Activated naive CD4-positive, alpha-beta T cell treated with anti-CD3 and anti-CD28 coated beads, Interleukin-2, amount 50 U/mL, for 16 hours (primary cell): ENCODE measurements around the gene RPL31.

ENCODE experiments used
- DNase-seq: peaks from one replicate; pipeline ENCODE4 v3.0.0-alpha.2; 2020

RPL31 gene

DNA sequence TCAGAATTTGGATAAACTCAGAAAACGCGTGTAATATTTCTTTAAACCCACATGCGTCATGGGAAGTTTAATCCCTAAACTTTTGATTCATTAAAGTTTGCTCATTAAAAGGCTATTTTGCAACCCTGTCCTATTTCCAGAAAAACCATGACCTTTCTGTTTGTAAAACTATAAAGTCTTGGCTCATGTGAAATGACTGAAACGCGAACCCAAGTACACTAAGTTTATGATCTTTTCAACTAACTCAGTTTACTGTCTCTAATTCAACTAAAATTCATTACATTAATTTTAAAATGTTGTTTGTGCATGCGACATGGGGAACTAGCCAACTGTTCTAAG is 3.9 kb upstream of the RPL31 start:
- no peak for DNase-seq

DNA sequence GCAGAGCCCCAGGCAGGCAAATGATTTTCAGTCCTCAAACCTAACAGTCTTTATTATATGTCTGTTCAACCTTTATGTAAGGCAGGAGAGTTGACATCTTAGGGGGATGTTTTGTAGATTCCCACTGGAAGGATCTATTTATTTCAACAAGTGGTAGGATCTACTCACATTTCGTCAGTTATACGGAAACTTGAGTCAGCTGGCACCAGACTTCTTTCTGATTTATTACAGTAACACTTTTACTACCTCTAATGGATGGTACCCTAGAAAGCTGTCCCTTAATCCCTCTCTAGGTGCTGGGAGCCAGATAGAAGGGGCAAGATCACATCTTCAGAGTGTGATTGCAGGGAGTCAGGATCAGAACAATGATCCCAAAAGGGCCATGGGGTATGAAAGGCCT is 2.1 kb upstream of the RPL31 start:
- DNase-seq: no peak

DNA sequence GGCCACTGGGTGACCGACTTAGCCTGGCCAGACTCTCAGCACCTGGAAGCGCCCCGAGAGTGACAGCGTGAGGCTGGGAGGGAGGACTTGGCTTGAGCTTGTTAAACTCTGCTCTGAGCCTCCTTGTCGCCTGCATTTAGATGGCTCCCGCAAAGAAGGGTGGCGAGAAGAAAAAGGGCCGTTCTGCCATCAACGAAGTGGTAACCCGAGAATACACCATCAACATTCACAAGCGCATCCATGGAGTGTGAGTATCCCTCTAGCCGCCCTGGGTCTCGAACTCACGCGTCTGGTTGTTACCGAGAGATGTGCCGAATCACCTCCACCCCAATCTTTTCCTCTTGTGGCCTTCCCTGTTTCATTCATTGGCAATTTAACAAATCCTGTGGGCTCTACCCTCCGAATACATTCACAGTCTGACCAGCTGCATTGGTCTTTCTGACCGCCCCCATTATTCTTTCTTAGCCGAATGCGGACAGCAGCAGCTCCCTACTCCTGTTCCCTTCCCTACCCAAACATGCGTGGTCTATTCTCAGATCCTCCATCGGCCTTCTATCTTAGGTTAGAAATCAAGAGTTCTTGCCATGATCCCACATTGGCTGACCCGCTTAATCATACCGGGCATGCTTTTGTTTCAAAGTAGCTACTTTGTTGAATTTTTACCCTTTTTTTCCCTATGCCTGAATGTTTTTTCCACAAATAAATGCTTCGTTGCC is 631 bp downstream of the RPL31 start:
- no peak for DNase-seq

DNA sequence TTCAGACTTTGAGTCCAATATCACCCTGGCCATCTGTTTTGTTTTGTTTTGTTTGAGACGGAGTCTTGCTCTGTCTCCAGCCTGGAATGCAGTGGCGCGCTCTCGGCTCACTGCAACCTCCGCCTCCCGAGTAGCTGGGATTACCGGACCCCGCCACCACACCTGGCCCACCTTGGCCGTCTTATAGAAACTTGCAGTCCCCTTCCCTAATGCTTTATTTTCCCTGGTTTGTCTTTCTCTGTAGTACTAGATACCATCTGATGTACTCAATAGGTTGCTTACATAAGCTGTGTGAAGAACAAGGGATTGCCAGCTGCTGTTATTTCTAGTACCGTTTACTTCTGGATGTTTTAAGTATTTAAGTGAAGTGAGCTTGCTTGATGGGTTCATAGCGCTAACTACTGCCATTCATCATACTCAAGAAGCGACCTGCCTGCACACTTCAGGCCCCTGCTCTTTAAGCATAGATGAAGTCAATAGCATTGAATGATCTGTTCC is 1.2 kb downstream of the RPL31 start:
- DNase-seq: no peak

DNA sequence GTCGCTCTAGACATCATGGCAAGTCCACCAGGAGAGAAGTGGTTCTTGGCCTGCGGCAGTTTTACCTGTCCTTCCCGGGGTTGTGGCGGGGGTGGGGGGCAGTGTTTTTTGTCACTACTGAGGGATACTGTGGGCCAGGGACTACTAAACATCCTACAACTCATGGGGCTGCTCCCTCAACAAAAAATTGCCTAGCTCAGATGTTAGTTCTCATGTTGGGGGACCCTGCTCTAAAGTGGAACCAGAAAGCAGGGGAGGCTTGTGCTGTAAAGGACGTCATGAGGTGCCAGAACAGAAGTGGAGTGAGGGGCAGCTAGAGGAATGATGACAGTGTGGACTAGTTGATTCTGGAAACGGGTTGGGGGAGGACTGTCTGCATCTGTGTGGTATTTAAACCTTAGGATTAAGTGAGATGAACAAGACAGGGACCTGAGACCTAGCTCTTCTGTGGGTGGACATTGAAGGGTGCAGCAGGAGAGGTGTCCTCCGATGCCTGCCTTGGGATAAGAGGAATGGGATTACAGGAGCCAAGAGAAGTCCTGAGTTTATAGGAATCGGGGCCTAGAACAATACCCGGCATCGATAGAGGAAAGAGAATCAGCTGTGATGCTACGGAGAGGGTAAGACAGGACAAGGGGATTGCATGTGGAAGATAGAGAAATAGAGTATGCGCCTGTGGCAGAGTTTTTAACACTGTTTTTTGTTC is 2.7 kb downstream of the RPL31 start:
- no peak for DNase-seq

DNA sequence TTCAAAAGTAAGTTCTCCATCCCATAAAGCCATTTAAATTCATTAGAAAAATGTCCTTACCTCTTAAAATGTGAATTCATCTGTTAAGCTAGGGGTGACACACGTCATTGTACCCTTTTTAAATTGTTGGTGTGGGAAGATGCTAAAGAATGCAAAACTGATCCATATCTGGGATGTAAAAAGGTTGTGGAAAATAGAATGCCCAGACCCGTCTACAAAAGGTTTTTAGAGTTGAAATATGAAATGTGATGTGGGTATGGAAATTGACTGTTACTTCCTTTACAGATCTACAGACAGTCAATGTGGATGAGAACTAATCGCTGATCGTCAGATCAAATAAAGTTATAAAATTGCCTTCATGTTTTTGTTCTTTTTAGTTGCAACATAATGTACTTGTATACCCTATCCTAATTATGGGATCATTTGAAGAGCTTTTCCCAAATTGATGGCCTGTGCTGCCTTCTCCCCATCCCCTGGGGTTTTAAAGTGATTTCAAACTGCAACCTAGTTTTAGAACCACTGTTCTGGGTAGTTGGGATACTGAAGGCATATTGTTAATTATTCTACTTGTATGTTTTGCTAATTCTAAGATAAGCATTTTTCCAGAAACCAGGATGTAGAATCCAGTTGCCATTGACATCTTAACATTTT is 4.1 kb downstream of the RPL31 start:
- DNase-seq: no peak

DNA sequence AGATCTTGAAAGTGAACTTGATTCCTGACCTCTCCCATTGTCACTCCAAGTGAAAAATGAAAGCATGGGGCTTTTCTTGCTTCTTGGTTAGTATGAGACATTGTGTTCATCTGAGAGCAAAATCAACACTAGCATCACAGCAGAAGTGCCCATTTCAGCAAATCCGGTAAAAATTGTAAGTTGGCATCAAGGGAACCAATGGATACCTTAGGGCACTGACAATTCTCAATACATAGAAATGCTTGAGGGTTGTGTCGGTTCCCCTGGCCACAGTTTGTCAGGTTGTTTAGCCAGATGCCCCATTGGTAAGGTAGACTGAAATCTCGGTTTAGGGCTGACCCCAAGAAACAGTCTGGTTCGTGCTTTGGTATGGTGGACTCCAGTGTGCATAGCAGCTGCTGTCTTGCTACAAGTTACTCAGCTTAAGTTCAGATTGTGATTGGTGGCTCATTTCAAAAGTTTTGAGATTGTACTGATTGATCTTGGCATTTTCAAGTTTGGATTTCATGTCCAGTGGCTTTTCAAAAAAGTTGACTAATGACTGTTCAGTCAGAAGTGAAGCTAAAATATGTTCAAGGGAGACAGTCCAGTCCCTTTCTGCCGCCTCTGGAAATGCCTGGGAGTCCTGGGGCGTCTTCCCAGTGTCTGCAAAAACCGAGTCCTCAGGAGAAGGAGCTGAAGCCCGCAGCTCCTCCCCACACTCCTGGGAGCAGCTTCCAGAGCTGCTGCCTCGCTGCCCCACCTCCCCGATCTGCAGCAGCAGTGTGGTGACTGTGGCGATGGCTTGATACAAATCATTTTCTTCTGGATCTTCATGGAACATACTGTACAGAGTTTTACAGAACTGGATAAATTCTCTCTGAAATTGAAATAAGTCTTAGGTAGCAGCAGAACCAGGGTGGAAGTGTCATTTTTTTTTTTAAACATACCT is 5.6 kb downstream of the RPL31 start:
- no peak for DNase-seq

DNA sequence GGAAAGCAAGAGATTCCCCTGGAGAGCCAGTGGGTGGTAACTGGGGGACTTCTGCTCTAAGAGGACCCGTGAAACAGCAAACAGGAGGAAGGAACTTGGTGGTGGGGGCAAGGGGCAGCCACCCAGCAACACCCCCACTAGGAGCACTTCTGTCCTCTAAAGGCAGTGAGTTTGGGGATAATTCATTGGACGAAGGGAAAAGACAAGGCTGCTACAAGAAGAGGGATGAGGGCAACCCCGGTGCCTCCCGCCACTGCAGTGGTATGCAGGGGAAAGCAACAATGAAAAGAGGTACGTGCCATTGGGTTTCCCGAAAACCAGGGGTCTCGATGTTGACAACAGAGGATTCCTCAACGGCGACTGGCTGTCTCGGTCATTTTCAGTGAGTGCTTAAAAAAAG is 9.1 kb downstream of the RPL31 start:
- DNase-seq: no peak

DNA sequence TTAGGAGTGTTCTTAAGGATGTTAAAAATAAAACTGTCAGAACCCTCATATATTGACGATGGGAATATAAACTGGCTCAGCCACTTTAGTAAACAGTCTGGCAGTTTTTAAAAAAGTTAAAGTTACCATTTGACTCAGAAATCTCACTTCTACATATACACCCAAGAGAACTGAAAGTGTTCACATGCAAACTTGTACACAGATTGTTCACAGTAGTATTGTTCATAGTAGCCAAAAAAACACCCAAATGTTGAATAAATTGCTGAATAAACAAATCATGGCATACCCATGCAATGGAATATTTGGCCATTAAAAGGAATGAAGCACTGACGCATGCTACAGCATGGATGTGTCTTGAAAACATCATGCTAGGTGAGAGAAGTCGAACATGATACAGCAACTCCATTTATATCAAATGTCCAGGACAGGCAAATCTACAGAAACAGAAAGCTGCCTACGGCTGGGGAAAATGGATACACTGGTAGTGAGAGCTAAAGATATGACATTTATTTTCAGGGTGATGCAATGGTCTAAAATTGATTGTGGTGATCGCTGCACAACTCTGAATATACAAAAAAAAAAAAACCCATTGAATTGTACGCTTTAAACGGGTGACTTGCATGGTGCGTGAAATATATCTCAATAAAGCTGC is 10.1 kb downstream of the RPL31 start:
- DNase-seq: no peak

DNA sequence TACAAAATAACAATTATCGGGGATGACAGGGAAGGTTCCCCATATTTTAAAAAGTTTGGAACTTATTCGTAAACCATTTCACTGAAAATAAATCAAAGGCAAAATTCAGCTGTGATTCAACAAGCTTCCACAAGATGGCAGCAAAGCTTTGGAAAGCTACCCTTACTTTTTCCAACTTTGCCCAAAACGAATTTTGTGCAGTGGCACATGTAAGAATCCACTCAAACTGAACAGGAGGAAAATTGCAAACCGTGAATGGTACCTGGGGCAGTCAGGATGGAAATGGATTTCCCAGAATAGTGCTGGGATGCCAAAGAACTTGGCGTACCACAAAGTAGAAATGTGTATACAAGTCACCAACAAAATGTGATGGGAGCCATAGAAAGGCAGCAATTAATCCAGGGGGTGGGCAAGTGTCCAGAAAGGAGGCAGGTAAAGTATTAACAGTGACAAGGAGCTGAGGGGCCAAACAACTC is 10.7 kb downstream of the RPL31 start:
- no peak for DNase-seq

DNA sequence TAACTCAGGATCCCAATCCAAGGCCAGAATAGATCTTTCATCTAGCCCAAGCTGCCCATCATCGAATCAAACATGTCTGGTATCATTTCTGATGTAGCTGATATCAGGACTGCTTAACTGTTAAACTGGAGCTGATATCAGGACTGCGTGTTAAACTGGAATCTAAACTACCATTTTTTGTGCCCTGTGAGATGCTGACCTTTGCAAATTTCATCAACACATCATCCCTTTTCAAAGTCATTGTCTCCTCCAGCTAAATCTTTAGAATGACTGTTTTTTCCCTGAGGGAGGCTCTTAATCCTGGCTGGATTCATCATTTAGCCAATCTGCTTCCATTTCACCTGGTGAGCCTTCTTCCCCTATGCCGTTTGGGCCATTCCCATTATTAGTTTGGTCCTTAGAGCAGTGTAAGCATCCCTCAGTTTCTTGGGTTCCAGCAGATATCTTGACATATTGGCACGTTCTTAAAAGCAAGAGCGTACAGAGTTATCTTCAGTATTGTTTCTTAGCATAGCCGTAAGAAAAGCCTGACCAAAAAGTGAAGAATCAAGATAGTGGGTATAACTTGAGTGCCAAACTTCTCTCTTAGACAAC is 12.3 kb downstream of the RPL31 start:
- no peak for DNase-seq

DNA sequence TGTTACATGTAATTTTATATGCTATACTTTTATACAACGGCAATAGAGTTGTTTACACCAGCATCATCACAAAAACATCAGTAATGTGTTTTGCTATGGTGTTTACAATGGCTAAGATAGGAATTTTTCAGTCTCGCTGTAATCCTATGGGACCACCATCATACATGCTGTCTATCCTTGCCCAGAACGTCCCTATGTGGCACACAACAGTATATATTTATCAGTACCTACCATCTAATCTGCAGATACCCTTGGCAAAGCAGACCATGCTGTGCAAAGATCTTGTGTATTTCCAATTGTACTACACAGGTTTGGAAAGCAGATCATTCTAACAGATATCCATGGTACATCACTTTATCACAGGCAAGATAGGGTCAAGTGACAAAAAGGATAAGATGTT is 15.3 kb downstream of the RPL31 start:
- no peak for DNase-seq

DNA sequence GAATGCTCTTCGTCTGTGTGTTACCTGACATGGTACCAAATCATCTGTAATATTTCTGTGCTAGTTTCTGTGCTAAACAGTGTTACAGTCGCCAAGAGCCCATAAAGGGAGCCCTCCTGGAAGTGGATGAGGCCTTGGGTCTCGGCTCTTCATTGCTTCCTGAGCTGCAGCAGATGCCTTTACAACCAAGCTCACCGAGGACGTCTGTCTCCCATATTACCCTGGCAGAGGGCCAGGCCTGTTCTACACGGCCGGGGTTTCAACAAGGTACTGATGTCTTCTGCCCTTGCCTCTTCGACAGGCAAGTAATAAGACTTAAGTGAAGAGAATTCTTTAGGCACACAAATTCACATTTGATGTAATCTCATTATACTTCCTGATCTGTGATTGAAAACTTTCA is 16.8 kb downstream of the RPL31 start:
- no peak for DNase-seq

DNA sequence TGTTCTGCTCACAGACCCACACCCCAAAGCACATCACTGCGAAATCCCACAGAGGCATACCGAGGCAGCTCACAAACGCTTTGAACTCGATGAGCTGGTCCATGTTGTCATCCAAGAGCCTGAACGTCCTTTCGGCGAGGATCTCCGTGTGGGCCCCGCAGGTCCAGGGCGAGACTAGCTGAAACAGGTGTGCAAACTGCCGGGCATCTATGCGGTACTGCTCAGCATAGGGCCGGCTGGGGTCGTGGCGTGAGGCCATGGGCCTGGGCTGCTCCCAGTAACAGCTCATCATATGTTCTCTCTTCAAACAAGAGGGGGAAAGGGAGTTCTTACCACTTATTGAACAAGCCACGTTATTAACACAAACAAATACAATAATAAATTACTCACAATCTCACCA is 20.1 kb downstream of the RPL31 start:
- no peak for DNase-seq

DNA sequence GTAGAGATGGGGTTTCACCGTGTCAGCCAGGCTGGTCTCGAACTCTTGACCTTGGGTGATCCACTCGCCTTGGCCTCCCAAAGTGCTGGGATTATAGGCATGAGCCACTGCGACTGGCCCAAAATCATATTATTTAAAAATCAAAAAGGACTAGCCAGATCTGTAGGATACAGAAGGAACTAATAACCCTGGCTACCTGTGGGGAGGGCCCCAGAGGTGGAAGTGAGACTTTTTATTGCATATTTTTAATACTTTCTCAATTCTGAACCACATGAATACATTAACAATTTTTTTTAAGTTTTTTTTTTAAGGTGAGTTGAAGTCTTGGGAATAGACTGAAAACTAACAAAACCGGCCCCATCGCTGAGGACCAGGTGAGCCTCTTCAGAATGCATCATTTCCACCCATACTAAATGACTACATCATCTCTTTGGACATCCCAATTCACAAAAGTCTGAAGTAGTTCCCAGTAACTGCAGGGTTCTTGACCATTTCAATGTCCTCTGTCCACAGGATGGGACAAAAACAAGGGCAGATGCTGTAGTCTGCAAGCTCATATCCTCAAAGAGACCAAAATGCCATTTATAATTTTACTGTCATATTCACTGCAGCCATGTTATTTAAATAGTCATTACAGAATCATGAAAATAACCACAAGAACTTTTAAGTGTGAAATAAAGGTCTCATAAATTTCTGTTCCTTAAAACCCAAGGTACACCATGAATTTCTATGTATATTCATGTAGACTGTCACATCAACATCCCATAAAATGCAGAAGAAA is 21.4 kb downstream of the RPL31 start:
- DNase-seq: no peak

DNA sequence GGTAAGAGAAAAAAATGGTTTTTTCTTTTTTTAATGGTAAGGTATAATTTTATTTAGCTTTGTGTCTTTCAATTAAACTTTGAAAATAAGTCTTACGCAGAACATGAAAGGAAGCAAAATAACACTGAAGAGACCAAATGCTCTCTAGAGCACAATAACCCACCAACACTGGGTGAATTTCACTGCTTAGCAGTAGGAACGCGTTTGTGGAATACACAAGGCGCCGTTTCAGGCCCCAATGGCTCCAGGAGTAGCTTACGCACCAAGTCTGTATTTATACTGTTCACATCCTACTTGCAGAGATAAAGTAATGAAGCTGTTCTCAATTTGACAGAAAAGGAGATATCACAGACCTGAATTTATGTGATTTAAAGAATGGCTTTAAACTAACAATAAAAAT is 23.5 kb downstream of the RPL31 start:
- DNase-seq: no peak

DNA sequence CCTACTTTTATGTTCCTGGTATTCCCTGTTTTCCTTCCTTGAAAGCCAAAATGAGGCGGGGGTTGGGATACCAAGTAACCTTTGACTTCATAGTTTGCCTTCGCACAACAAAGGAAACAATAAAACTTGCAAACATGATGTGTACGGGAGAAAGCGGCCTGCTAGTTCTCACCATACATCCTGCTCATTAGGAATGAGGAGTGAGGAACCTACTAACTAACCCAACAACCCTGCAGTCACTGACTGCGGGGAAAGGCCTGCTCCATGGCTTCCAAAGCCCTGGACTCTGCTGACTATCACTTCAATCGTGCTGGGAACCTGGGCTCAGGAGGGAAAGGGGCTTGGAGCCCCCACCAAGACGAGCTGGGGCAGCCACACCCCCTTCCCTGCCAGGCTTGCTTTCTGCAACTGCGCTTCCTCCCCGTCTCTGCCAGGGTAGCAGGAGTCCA is 24.2 kb downstream of the RPL31 start:
- DNase-seq: no peak

DNA sequence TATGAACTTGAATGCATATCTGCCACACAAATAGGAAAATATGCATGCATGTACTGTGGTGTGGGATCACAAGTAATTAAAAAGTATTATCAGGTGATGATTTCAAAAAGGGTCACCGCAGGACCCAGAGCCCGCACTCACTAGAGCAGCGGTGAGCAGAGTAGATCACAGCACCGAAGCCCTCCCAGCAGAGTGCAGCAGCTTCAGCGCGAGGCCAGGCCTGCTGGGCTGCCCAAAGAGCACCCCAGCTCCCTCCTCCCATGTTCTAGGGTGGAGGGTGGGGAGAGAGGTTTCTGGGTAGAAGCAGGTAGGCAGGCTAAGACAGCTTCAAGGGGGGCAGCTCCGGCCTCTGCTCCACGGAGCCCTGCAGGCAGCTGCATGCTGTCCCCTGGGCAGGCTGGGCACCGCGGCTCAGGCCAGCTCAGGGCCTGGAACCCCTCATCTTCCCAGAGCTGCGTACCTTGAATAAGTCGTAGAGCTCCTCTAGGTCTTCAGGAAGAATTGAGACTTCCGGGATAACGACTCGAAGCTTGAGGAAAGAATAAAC is 24.9 kb downstream of the RPL31 start:
- DNase-seq: no peak

DNA sequence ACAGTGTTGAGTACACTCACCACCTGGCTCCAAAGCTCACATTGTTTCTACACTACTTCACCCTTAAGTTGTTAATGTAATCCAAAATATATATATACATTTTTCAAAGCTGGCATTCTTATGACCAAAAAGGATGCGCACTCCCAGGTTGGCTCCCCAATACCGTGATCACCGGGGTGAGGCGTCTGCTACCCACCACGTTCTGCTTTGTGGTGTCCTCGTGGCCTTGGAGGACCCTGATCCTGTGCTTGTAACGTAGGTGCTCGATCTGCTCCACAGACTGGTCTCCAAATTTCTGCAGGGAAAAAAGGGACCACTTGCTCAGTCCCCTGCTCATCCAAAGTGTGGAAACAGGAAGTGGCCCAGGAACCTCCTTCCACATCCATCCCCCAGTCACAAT is 25.8 kb downstream of the RPL31 start:
- no peak for DNase-seq

DNA sequence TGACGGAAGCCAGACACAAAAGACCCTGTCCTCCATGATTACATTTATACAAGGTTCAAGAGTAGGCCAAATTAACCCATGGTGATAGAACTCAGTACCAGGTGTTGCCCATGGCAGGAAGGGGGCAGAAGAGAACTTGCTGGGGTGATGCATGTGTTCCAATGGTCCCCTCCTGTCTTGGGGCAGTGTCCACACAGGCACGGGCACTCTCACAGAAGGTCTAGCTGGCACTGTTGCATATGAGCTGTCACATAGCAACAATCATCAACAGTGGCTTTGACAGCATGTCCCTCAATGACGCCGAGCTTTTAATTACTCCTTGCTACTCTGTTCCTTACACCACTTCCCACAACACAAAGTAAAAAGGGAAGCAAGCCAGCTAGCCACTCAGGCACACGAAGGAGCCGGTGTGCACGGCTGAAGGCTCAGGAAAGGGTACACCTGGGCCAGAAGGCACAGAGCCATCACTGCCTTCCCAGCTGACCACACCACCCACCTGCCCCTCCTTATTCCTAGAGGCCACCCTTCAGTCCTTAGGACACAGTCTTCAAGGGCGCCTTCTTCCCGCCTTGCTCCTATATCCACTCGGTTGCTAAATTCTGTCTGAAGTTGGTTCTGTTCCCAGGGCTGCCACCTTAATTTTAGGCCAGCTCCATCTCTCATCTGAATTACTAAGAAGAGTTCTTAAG is 28.9 kb downstream of the RPL31 start:
- DNase-seq: no peak
